ENCODE data around the gene PRRT1. TPM values are rescaled to one million over a fixed set of nuclear protein-coding genes. Genes with fewer than 3 reads are reported as not detected.
A peak's percentile ranks its signal among the peaks of the same experiment; 100 is the strongest.
"Not testable (repeated sequence)": the region's sequence is repeated elsewhere in the genome, so short reads cannot be mapped to it uniquely, and the experiment has no call there.

Gene PRRT1
- total and polyA plus RNA-seq, 8 donors = 0.18 to 6.0 (median 1.4) TPM; not detected in 2

DNA sequence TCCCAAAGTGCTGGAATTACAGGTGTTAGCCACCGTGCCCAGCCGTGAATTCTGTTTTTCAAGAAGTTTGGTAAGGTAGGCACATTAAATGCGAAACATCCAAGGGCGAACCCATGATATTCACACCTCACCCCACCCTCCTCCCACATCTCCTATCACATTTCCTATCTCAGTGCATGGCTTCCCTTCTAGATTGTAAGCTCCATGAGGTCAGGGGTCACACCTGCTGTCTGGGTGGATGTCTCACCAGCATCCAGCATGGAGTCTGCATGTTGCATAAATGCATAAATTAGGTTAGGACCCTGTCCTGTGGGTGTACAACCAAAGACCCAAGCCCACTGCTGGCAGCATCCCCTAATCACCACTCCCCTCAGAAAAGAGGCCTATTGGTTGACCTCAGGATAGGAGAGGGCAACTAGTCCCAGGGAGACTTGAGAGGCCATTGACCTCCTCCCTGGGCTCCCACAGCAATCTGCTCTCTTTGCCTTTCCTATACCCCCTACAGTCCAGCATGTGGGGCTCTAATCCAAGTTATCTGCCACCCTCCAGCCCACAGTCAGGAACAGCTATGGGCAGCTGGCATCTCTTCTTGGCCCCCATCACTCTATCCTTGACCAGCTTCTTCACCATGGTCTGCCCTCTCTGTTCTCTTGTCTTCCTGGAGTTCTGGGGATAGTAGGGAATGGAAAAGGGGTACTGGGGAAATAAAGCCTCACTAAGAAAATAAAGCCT lies 4.2 kb downstream of the PRRT1 start:
- H3K27ac ChIP-seq = no peak overlapping the region
- peaks cover 12 to 42% (median 32%) of the 10 kb centered on the region in 4 donors for H3K4me1 ChIP-seq
- WGBS, 5 donors = 83 to 96% (median 92%) methylated on average over 4 of the region's 4 CpGs
- peaks cover 0 to 13% (median 5%) of the 10 kb centered on the region in 4 donors for H3K36me3 ChIP-seq
- intact Hi-C loops (cut with DNase I; ENCODE audit: low total_unique reads) = no loop called here
- TF ChIP-seq POLR2A (IDR thresholded peaks at IDR 0.05) (no peak), EP300 (IDR thresholded peaks at IDR 0.05) (no peak), POLR2AphosphoS5 (IDR thresholded peaks at IDR 0.05) (no peak), CTCF (IDR thresholded peaks at IDR 0.05) (no peak)
- H3K27me3 ChIP-seq = peaks cover 0 to 34% (median 0%) of the 10 kb centered on the region in 3 donors
- peak overlapping the region in 3 of 4 donors; percentile 32 to 44 (median 37) for H3K4me3 ChIP-seq
- H3K9me3 ChIP-seq = no peaks in the 10 kb centered on the region
- no peak for DNase-seq

GRCh38 chr6:32146687-32147086 lies 5.1 kb downstream of the PRRT1 start:
- Histone ChIP-seq H3K4me3 (no peak overlapping the region), H3K36me3 (peaks cover 0 to 13% (median 5%) of the 10 kb centered on the region in 4 donors), H3K9me3 (no peaks in the 10 kb centered on the region), H3K4me1 (peaks cover 5 to 35% (median 25%) of the 10 kb centered on the region in 4 donors), H3K27ac (peak overlapping the region in 1 of 5 donors; percentile 1), H3K27me3 (peaks cover 0 to 30% (median 0%) of the 10 kb centered on the region in 3 donors)
- intact Hi-C loops (cut with DNase I; ENCODE audit: low total_unique reads) = no loop called here
- no peak for TF ChIP-seq POLR2A (IDR thresholded peaks at IDR 0.05)
- TF ChIP-seq EP300 (IDR thresholded peaks at IDR 0.05) = no peak
- no peak for TF ChIP-seq POLR2AphosphoS5 (IDR thresholded peaks at IDR 0.05)
- TF ChIP-seq CTCF (IDR thresholded peaks at IDR 0.05) = no peak
- no peak for DNase-seq
- WGBS, 5 donors = 43 to 51% (median 46%) methylated on average over 4 of the region's 4 CpGs

GRCh38 chr6:32146287-32146686 lies 5.5 kb downstream of the PRRT1 start:
- TF ChIP-seq EP300 (IDR thresholded peaks at IDR 0.05) (no peak), CTCF (IDR thresholded peaks at IDR 0.05) (no peak), POLR2AphosphoS5 (IDR thresholded peaks at IDR 0.05) (no peak), POLR2A (IDR thresholded peaks at IDR 0.05) (no peak)
- Histone ChIP-seq H3K27me3 (peaks cover 0 to 26% (median 0%) of the 10 kb centered on the region in 3 donors), H3K4me1 (peaks cover 5 to 32% (median 23%) of the 10 kb centered on the region in 4 donors), H3K36me3 (peaks cover 0 to 13% (median 5%) of the 10 kb centered on the region in 4 donors), H3K4me3 (no peak overlapping the region), H3K9me3 (no peaks in the 10 kb centered on the region), H3K27ac (peak overlapping the region in 1 of 5 donors; percentile 1)
- DNase-seq = peak in 1 of 2 donors; percentile 28
- intact Hi-C loops (cut with DNase I; ENCODE audit: low total_unique reads) = no loop called here
- 60 to 80% (median 67%) methylated on average over 1 of the region's 1 CpG for WGBS, 5 donors

DNA sequence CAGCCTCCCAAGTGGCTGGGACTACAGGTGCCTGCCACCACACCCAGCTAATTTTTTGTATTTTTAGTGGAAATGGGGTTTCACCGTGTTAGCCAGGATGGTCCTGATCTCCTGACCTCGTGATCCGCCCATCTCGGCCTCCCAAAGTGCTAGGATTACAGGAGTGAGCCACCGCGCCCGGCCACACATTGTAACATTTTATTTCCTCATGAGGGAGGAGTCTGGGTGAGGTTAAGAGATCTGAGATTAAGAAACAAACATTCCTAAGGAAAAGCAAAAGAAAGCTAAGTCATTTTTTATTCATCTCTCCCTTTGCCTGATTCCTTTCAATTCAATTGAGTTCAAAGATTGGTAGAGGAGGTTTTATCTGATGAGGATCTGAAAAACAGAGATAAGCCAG lies 7.5 kb downstream of the PRRT1 start:
- H3K27ac ChIP-seq = peak overlapping the region in 2 of 5 donors; percentile 52 to 61
- peaks cover 0 to 11% (median 0%) of the 10 kb centered on the region in 3 donors for H3K27me3 ChIP-seq
- intact Hi-C loops (cut with DNase I; ENCODE audit: low total_unique reads); H3K4me3 ChIP-seq; H3K9me3 ChIP-seq: not testable (repeated sequence)
- DNase-seq = peak; percentile 48 to 61
- WGBS, 5 donors = 26 to 63% (median 44%) methylated on average over 7 of the region's 7 CpGs
- H3K36me3 ChIP-seq = peaks cover 0 to 10% (median 5%) of the 10 kb centered on the region in 4 donors
- H3K4me1 ChIP-seq = peaks cover 0 to 16% (median 8%) of the 10 kb centered on the region in 4 donors
- peak in 1 of 3 donors; percentile 9 for TF ChIP-seq POLR2AphosphoS5 (IDR thresholded peaks at IDR 0.05)

Data from stomach (tissue), 9 donors.